CD4-positive, alpha-beta T cell treated with Interferon gamma for 1 hour (primary cell): ENCODE data around the gene SMAD9.
"Not testable (repeated sequence)": the region's sequence is repeated elsewhere in the genome, so short reads cannot be mapped to it uniquely, and the experiment has no call there.

Experiments
- DNase-seq: peaks from one replicate; pipeline ENCODE4 v3.0.0-alpha.2; 2020

Gene SMAD9

DNA sequence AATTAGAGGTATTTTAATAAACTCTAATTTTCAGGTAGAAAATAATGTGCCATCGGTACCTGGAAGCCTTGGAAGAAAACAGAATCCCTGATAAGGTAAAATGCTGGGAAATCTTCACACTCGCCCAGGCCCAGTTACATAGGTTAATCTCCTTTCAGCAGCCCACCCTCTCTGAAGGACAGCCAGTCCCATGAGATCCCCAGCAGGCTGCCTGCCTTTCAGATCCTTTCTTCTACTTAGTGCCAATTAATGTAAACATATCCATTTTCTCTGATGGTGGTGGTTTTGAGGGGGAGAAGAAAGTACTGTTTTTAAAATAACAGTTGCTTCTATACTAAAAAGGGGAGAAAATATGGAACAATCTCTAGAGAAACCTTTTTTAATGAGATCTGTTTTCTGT is 12.2 kb downstream of the SMAD9 start:
- DNase-seq = no peak

DNA sequence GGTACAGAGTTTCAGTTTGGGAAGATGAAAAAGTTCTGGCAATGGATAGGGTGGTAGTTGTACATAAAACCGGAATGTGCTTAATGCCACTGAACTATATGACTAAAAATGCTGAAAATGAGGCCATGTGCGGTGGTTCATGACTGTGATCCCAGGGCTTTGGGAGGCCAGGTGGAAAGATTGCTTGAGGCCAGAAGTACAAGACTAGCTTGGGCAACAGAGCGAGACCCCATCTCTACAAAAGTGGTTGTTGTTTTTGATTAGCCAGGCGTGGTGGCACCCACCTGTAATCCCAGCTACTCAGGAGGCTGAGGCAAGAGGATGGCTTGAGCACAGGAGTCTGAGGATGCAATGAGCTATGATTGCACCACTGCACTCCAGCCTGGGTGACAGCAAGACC is 12.8 kb downstream of the SMAD9 start:
- DNase-seq = no peak

GRCh38 chr13:36905944-36906343 is 14.1 kb downstream of the SMAD9 start:
- no peak for DNase-seq

DNA sequence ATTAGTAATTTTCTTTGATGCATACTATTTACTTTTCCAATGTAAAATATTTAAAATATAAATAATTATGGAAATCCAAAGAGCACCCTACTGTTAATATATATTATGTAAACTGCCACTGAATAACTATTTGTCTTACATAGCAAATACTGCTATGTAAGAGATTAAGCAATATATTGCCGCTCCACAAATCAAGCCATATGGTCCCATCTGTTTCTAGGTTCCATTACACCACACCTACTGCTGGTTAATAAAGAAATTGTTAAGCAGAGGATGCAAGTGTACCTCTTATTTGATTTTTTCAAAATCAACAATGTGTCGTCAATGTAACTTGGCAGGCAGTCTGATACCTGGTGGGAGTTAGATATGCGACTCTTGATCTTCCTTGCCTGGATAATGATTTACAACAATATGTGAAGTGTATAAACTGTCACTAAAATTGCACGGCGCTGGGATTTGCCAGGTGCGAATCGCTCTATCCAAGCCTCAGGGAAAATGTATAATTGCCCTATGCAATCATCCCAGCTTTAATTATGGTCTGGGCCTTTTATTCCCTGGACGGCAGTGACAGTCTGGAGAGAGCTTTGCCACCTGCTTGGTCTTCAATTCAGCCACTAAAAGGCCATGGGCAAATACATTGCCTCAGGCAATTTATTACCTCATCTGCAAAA is 16.0 kb downstream of the SMAD9 start:
- DNase-seq = no peak

DNA sequence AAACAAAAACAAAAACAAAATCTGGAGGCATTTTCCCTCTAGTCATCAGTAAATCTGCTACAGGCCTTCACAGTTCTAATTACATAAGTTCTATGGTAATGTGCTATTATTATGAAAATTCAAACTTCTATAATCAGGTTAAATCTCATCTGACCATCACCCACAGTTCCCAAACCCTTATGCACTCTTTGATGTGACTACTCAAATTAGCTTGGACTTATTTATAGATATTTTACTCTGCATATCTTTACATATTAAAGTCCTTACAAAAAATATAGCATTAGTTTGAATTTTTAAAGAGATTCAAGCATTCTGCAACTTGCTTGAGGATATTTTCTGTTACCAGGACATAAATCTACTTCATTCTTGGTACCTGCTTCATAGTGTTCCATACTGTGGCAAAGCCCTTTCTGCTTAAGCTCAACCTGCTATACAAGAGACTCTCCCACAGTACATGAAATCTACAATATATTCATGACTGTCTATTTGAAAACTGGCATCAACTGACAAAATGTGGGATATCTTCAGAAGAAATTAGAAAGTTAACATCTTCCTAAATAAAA is 22.9 kb downstream of the SMAD9 start:
- no peak for DNase-seq

- no peak for DNase-seq
Observed at GRCh38 chr13:36891752-36892151, 28.3 kb downstream of the SMAD9 start.

GRCh38 chr13:36888645-36889044 is 31.4 kb downstream of the SMAD9 start:
- no peak for DNase-seq

- DNase-seq = no peak
Observed at GRCh38 chr13:36887758-36888521, 32.1 kb downstream of the SMAD9 start.

GRCh38 chr13:36885901-36886300 is 34.1 kb downstream of the SMAD9 start:
- DNase-seq = no peak

GRCh38 chr13:36884235-36884634 is 35.8 kb downstream of the SMAD9 start:
- no peak for DNase-seq

DNA sequence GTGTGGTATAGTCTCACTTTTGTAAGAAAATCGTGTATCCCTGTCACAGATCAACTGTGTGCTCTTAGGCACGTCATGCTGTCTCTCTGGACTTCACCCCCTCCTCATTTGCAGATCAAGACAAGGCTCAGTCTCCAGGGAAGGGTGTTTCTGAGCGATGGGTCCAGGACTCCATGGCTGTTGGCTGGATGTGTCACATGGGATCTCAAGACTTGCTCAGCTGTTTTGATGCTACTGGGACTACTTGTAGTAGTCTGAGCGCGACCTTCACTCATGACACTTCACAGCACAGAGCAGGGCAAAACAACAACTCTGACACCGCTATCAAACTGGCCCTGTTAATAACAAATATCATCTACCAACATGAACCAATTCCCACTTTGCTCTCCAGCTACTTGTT is 36.2 kb downstream of the SMAD9 start:
- DNase-seq = no peak

DNA sequence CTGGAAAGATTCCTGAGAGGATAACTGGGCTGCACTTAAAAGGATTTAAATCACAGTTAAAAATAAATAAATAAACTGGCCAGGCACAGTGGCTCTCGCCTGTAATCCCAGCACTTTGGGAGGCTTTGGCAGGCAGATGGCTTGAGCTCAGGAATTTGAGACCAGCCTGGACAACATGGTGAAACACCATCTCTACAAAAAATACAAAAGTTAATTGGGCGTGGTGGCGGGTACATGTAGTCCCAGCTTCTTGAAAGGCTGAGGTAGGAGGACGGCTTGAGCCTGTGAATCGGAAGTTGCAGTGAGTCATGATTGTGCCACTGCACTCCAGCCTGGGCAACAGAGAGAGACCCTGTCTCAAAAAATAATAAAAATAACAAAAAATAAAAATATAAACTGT is 36.6 kb downstream of the SMAD9 start:
- not testable (repeated sequence) for DNase-seq

GRCh38 chr13:36882829-36883390 is 37.1 kb downstream of the SMAD9 start:
- no peak for DNase-seq

DNA sequence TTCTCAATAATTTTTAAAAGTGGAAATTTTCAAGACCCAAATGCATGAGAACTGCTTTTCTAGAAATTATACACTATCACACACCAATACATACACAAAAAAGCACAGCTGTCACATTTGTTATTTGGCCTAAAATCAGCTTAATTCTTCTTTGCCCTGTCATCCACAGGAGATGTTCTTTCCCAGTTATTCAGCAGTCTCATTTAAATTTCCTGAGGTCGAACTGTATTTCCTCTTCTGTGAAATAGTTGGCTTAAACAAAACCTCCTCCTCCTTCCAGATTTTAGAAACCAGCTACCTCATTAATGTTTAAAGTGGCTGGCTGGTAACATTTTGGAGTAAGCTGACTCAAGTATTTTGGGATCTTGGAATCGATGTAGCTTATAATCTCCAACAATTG is 39.1 kb downstream of the SMAD9 start:
- DNase-seq = no peak

- DNase-seq = no peak
Observed at GRCh38 chr13:36879218-36879938, 40.7 kb downstream of the SMAD9 start.

DNA sequence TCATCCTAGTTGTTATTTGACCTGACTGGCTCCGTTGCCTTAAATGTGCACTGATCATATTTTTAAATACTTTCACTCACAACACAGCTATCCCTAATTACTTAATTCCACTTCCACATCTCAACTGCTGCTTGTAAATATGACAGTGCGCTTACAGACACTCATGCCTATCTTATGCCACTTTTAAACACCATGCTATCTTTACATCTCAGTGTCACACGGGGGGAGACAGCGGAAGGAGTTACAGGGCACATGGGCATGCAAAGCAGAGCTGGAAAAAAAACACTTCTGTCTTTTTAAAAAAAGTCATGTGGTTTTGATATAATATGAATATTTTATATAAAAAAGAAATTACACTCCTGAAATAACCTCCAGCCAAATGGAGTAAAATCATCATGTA is 44.1 kb downstream of the SMAD9 start:
- DNase-seq = no peak

GRCh38 chr13:36875431-36875830 is 44.6 kb downstream of the SMAD9 start:
- DNase-seq = no peak

DNA sequence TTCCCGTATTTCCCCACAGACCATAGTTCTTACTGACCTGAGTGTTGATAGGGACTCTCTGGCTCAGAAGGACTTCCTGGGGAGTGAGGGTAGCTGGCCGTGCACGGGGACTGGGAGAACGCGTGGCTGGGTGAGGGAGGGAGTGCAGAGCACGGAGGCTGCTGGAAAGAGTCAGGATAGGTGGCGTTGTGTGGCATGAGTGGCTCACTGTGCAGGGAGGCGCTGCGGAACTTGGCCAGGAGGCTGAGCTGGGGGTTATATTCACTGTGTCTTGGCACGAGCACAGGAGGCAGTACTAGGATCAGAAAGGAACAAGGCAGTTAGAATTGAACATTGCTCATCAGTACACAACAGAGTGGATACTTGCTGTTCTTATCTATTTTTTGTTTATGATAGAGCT is 47.4 kb downstream of the SMAD9 start:
- no peak for DNase-seq

- DNase-seq = no peak
Observed at GRCh38 chr13:36870050-36870692, 49.9 kb downstream of the SMAD9 start.

- DNase-seq = no peak
Observed at GRCh38 chr13:36866232-36866631, 53.8 kb downstream of the SMAD9 start.

DNA sequence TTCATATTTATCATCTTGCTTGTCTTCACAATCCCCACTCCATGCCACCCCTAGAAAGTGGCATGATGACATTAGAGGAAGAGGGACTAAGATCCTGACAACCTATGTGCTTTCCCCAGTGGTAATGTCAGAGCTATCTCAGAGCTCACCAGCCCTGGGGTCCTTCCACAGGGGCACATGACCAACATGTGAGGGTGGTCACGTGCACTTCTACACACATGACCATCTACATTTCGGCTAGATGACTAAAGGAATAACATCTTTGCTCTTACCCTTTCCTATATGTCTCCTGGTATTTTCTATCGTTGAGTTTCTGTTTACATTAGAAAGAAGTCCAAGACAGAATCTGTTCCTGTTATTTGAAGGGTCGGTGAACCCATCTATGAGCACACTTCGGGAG is 54.8 kb downstream of the SMAD9 start:
- DNase-seq = no peak

DNA sequence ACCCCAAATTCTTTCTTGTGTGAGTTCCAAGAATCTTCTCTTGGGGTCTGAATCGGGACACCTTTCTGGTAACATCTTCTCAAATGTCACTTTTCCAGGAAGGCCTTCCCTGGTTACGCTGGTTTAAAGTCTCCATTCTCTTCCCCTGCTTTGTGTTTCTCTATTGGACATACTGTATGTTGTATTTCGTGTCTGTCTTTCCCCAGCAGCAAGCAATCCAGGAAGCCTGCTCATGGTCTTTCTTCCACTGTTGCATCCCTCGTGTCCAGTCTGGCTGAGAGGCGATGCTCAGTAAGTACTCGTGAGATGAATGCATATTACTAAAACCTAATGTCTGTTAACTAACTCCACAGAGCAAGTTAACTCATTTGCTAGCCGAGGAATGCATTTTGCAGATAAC is 57.3 kb downstream of the SMAD9 start:
- DNase-seq = no peak
